ENCODE results near the gene VAV3. TPM values are rescaled to one million over a fixed set of nuclear protein-coding genes. Genes with fewer than 3 reads are reported as not detected.
"Not testable (repeated sequence)": the region's sequence is repeated elsewhere in the genome, so short reads cannot be mapped to it uniquely, and the experiment has no call there.

The VAV3 gene
- total RNA-seq, 1 experiment from 2014 or later, result 3.7 TPM

DNA sequence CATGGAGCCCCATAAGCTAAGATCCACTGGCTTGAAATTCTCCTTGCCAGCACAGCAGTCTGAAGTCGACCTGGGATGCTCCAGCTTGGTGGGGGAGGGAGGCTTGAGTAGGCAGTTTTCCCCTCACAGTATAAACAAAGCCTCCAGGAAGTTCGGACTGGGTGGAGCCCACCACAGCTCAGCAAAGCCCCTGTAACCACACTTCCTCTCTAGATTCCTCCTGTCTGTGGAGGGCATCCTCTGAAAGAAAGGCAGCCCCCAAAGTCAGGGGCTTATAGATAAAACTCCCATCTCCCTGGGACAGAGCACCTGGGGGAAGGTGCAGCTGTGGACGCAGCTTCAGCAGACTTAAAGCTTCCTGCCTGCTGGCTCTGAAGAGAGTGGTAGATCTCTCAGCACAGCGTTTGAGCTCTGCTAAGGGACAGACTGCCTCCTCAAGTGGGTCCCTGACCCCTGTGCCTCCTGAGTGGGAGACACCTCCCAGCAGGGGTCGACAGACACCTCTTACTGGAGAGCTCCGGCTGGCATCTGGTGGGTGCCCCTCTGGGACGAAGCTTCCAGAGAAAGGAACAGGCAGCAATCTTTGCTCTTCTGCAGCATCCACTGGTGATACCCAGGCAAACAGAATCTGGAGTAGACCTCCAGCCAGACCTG lies 120.3 kb downstream of the VAV3 start:
- not testable (repeated sequence) for DNase-seq (ENCODE audit: low read depth)

DNA sequence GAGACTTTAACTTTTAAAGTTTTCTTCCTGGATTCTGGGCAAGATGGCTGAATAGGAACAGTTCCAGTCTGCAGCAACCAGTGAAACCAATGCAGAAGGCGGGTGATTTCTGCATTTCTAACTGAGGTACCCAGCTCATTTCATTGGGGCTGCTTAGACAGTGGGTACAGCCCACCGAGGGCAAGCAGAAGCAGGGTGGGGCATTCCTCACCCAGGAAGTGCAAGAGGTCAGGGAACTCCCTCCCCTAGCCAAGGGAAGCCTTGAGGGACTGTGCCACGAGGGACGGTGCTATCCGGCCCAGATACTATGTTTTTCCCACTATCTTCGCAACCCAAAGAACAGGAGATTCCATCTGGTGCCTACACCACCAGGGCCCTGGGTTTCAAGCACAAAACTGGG lies 121.0 kb downstream of the VAV3 start:
- DNase-seq (ENCODE audit: low read depth), result no peak

DNA sequence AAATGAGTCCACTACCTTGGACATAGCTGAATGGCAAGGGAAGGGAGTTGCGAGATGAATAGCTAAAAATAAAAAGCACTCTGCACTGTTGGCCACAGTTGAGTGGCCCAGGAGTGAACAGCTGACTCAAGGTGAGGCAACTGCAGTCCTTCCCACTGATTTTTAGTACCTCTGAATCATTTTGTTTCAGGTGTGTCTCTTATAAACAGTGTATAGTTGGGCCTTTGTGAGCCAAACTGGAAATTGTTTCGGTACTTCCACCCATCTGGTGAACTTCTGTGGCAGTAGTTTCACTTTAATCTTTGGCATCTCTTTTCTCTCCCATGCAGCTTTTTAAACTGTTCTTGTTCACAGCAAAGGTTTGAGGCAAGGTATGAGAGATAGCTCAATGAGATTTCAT lies 122.7 kb downstream of the VAV3 start:
- no peak for DNase-seq (ENCODE audit: low read depth)

DNA sequence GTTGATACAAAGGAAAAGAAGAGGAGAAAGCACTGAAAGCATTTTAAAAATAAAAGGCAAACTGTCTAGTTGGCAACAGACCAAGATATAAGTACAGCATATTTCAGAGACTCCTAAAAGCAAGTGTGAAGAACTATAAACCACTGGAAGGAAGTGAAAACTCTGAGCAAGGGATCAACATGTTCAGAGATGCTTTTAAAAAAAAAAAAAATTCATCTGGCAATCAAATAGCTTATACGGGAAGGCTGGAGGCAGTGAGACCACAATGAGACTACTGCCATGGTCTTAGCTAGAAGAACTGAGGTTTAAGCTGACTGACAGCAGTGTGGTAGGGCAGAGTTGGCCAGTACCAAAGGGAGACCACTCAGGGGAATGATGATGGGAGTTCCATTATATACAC lies 124.3 kb downstream of the VAV3 start:
- no peak for DNase-seq (ENCODE audit: low read depth)

DNA sequence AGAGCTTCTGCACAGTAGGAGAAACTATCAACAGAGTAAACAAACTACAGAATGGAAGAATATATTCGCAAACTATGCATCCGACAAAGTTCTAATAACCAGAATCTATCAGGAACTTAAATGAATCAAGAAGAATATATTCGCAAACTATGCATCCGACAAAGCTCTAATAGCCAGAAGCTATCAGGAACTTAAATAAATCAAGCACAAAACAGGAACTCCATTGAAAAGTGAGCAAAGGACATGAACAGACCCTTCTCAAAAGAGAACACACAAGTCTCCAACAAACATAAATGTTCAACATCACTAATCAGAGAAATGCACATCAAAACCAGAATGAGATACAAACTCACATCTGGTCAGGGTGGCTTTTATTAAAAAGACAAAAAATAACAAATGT lies 126.9 kb downstream of the VAV3 start:
- DNase-seq (ENCODE audit: low read depth), result no peak

DNA sequence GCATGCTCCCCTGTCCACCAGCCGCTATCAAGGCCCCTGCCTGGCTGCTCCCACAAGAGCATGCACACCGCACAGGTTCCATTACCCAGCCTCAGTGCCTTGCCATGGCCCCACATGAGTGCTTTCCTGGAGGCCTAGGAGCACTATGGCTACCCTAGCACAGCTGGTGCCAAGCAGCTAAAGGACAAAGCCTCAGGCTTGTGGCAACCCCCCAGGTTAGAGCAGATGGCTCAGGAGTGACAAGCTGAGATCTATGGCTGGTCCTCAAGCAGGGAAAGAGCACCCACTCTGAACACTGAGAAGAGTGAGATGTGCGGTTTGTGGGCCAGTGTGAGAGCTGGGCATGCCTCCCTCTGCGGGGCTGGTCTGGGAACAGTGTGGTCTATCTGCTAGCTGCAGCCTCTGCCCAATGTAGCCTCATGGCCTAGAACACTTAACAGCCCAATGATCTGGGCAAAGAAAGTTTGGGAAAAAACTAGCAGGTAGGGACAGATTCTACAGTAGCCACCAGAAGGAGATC lies 129.8 kb downstream of the VAV3 start:
- DNase-seq (ENCODE audit: low read depth), result no peak

DNA sequence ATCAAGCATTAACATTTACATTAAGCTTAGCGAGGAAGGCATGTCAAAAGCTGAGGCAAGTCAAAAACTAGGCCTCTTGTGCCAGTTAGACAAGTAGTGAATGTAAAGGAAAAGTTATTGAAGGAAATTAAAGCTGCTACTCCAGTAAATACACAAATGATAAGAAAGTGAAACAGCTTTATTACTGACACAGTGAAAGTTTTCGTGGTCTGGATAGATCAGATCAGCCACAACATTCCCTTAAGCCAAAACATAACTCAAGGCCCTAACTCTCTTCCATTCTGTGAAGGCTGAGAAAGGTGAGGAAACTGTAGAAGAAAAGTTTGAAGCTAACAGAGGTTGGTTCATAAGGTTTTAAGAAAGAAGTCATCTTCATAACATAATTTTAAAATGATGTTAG lies 131.9 kb downstream of the VAV3 start:
- no peak for DNase-seq (ENCODE audit: low read depth)

DNA sequence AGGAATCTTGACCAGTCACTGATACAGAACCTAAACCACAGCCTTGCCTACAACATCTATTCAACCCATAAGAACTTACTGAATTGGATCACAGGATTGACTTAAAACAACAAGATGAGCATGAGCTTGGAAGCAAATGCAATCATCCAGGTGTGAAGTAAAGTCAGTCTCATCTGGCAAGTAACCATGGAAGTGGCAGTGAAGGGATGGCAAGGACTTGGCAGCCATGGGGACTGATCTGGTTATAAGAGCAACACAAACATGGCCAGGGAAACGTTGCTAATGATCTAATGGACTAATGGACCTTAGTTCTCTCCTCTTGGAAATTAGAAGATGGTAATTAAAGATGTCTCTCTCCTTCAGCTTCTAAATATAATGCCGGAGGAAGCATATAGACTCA lies 133.1 kb downstream of the VAV3 start:
- DNase-seq (ENCODE audit: low read depth), result no peak

DNA sequence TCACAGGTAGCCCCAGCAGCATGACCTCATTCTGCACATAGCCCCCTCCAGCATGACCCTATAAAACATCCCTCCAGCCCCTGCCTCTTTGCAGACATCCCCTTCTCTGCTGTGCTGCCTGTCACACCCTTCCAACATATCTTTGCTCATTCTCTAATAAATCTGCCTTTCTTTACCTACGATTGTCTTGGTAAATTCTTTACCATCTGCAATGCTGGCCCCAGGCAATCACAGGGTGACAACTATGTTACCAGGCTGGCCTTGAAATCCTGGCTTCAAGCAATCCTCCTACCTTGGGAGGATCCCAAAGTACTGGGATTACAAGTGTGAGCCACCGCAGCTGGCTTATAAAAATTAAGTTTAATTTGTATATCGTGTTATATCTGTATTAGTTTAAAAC lies 134.5 kb downstream of the VAV3 start:
- no peak for DNase-seq (ENCODE audit: low read depth)

DNA sequence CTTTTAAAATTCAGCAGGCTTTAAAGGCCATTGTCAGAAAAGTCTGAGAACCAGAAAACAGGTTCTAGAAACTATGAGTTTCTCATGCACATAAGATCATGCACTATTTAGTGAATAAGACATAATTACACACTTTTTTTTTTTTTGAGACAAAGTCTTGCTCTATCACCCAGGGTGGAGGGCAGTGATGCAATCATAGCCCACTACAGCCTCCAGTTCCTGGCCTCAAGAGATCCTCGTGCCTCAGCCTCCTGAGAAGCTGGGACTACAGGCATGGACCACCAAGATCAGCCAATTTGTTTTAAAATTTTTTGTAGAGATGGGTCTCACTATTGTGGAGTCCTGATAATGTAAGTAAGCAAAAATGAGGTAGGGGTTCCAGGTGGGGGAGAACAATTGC lies 134.9 kb downstream of the VAV3 start:
- DNase-seq (ENCODE audit: low read depth), result no peak

DNA sequence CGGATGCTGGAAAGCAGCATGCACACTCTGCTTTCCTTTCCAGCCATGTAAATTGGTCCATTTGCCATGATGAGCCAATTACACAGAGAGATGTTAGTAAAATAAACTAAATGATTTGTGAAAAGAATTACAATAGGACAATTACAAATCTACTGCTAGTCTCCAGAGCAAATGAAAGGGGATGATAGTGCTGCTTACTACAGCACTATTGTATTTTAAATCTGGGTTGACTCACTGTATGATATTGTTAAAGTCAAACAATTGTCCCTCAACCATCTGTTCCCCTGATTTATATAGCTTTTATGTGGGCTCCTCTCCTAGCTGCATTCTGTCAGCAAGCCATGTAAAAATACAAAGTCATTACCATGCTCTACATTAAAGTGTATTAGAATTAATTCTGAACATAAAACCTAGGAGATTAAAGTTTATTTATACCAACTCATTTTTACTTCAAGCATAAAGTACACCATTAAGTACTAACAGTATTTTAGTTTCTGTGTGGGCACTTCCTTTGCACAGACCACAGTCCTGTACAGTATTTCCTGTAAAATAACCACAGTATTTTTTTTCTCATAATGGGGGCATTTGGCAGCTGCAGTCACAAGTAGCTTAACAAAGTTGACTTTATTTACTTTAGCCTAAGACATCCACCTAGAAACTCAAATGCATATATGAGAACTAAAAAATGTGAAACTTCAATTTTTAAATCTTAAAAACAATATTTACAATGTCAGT lies 135.8 kb downstream of the VAV3 start:
- peak; percentile 82 for DNase-seq (ENCODE audit: low read depth)

DNA sequence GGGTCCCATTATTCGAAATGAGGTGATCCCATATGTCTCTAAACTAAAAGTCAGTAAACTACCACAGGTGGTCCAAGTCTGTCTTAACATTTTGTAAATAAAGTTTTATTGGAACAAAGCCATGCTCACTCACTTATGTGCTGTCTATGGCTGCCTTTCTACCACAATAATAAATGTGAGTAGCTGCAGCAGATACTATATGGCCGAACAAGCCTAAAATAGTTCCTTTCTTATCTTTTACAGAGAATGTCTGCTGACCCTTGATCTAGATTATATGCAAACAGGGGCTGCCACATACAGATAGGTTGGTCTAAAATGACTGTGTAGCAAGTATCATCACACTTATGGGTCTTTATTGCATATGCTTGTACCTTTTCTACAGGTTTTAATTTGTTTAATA lies 140.0 kb downstream of the VAV3 start:
- DNase-seq (ENCODE audit: low read depth), result no peak

DNA sequence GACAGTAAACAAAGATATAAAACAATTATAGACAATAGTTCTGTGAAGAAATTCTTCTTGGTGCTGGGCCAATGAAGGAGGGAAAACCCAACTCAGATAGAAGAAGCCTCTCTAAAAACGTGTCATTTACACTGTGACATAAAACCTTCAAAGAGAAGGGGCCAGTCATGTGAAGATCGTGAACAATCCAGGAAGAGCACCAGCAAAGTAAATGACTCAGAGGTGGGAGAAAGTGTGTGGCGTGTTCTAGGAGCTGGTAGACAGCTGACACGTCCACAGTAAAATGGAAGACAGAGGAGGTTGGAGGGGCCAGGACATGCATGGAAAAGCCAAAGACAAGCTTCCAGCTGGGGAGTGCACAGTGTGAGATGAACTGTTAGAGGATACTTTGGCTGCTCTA lies 143.6 kb downstream of the VAV3 start:
- DNase-seq (ENCODE audit: low read depth), result peak; percentile 55

DNA sequence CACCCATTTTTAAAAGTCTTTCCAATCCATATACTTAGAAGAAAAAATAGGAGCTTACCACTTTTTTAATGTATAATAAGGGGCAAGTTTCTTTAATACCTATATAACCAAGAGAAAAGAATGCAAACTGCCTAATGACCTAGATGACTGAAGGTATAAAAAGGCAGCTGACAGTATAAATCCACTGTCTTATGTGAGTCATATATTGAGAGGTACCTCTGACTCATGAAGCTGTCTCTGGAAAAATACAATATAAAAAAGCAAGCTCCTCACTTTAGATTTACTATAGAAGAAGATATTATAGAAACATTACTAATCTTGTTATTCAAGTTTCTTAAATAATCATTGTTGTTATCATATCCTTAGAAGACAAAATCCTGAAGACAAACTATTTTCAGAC lies 144.2 kb downstream of the VAV3 start:
- DNase-seq (ENCODE audit: low read depth), result peak; percentile 73

DNA sequence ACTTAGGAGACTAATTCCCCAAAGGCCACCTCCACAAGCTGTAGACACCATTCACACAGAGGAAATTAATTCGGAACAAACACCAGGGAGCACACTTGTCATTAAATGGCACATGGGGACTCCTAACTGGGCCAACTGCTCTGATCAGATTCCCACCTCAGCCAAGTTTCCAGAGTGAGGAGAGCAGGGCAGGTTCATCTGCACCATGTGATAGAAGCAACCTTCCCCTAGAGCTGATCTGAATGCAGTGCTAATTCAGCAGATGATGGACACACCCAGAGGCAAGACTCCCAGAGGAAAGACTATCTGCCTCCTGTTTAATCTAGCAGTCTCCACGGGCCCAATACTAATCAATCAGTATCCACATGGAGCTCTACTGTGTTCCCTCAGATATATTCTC lies 147.0 kb downstream of the VAV3 start:
- DNase-seq (ENCODE audit: low read depth), result no peak

DNA sequence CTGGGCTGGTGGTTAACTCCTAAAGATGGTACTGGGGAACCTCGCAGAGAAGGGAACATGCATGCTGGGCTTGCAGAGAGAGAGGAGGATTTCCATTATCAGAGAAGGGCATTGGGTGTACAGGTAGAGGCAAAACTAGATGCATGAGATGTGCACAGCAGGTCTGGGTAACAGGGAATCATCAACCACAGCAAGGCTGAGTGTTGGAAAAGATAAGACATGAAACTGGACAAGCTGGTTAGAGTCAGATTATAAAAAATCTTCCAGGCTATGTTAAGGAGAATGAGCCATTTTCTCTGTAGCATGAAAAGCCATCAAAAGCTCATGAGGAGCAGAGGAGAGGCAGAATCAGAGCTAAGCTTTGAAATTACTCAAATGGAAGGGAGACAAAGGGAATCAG lies 147.8 kb downstream of the VAV3 start:
- no peak for DNase-seq (ENCODE audit: low read depth)

DNA sequence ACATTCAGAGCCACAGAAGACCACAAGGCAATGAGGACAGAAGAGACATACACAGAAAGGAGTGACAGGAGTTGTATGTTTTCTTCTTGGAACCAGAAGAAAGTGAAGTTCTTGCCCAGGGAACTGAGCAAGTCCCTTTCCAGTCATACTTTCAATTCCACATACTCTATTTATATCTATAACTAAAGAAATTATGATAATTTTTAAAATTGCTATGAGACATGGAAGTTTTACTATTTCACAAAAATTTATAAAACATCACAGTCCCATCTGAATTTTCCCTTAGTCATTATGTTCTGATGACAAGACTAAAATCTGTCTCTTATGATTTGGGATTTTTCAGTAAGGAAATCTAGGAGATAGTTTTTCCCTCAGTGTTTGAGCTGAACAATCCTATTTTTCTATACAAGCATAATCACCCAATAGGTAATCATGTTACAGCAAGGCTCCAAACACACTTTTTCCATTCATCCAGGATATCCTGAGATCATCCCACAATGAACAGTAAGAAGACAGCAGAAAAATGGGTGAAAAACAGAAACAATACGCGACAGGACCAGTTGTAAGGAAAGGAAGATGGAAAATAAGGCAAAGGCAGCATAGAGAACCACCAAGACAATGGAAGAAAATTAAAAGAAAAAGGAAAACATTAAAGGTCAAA lies 154.6 kb downstream of the VAV3 start:
- no peak for DNase-seq (ENCODE audit: low read depth)

DNA sequence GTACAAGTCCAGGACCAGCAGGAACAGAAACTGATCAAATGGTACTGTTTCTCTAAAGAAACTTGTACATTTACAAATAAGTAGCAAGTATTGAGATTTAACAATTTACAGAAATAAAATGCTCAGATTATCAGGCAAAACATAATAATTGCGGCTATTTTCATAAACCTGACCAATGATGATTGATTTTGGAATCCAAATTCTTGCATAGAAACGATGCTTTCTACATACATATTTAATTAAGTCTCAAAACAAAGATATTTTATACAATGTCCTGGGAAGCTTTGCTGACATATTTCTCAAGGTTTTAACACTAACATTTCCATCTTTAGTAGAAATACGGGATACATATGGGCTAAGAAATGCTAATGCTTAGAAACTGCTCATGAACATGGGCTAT lies 157.1 kb downstream of the VAV3 start:
- DNase-seq (ENCODE audit: low read depth), result no peak

DNA sequence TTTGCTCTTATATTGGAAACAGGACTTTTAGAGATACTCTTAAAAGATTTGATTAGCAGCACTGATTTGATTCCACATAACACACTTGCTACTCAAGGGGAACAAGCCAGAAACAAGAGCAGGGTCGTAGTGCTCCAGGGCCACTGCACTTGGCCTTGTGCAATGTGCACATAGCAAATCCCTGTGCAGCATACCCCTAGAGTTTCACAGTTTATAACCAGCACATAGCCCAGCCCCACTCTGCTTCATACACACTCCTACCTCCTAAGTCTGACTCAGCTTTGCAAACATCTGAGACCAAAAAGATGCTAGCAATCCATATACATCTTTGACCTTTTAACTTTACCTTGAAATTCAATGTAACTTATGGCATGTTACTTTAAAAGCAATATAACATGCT lies 157.6 kb downstream of the VAV3 start:
- no peak for DNase-seq (ENCODE audit: low read depth)

DNA sequence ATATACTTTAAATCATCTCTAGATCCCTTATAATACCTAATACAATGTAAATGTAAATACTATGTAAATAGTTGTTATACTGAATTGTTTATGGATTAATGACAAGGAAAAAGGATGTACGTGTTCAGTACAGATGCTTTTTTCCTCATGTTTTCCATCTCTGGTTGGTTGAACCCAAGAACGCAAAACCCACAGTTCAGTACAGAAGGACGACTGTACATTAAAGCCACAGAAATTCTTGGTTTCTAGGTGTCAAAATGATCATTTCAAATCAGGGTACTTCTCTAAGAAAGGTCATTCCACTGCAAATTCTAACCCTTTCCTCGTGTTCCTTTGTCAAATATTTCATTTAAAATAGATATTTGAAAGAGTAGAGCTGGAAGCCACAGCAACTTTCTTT lies 158.1 kb downstream of the VAV3 start:
- DNase-seq (ENCODE audit: low read depth), result no peak

DNA sequence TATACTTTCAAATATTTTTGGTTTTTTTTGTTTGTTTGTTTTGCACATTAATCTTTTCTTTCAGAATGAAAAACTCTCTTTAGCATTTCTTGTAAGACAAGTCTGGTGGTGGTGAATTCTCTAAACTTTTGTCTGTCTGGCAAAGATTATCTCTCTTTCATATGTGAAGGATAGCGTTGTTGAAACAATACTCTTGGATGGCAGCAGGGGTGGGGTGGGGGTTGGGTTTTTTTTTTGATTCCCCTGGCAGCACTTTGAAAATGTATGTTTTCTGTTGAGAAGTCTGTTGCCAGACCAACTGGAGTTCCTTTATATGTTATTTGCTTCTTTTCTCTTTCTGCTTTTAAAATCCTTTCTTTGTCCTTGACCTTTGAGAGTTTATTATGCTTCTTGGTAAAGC lies 160.2 kb downstream of the VAV3 start:
- DNase-seq (ENCODE audit: low read depth), result no peak

DNA sequence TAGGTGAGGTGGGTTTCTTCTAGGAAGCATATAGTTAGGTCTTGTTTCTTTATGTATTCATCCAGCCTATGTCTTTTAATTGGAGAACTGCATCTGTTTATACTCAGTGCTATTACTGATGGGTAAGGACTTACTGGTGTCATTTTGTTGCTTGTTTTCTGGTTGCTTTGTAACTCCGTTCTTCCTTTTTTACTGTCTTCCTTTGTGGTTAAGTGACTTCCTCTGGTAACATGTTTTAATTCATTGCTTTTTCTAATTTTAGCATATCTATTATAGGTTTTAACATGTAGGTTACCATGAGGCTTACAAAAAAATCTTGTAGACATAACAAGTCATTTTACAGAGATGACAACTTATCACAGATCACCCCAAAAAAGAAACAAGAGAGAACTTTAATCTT lies 160.8 kb downstream of the VAV3 start:
- no peak for DNase-seq (ENCODE audit: low read depth)

DNA sequence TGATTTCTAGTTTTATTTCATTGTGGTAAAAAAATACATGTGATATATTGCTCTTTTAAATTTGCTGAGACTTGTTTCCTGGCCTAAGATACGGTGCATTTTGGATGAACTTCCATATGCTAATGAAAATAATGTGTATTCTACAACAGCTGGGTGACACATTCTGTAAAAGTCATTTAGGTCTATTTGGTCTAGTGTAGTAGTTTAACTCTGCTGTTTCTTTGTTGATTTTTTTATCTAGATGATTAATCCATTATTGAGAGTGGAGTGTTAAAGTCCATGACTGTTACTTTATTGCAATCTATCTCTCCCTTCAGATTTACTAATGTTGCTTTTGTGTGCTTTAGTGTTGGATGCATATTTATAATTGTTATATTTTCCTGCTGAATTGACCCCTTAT lies 161.4 kb downstream of the VAV3 start:
- no peak for DNase-seq (ENCODE audit: low read depth)

Measured in HT1080 (cell line).